Ovary (tissue), 9 donors: Measurements from ENCODE around the gene NCKAP1. TPM values are rescaled to one million over a fixed set of nuclear protein-coding genes. Genes with fewer than 3 reads are reported as not detected.
"Not testable (repeated sequence)": the region's sequence is repeated elsewhere in the genome, so short reads cannot be mapped to it uniquely, and the experiment has no call there.

ENCODE experiments used
- DNase-seq, 5 donors: peaks; one replicate each; pipeline ENCODE4 v3.0.0-alpha.2; 2019 to 2020
- H3K27ac ChIP-seq, 2 donors: fragments of 200-600 bp; one replicate each; pipeline versions ENCODE4 v1.5.1 to v1.8.0; 2019 to 2022
- H3K27me3 ChIP-seq: fragments of 200-600 bp; one replicate; pipeline ENCODE4 v1.8.0; 2022
- H3K36me3 ChIP-seq: fragments of 200-600 bp; sonication (generic); one replicate; pipeline ENCODE4 v1.5.1; 2019
- H3K4me1 ChIP-seq: one replicate; pipeline ENCODE4 v1.8.1; 2013; ENCODE audit warnings: mild to moderate bottlenecking, moderate library complexity; ENCODE audit not compliant: insufficient read depth
- H3K4me3 ChIP-seq: fragments of 200-600 bp; sonication (generic); one replicate; pipeline ENCODE4 v1.5.1; 2017
- H3K9me3 ChIP-seq, 2 donors: fragments of 200-600 bp in 1 of 2; sonication (generic) in 1 of 2; one replicate each; pipeline versions ENCODE4 v1.5.1 to v1.8.1; 2013 to 2019; ENCODE audit warnings: mild to moderate bottlenecking in 1 of 2, moderate library complexity in 1 of 2
- CTCF ChIP-seq, 3 donors: fragments of 450-650 bp in 2 of 3; fragments of 200-600 bp in 1 of 3; IDR thresholded peaks; one replicate each; pipeline versions ENCODE4 v1.5.1 to v1.8.0; 2016 to 2022; ENCODE audit warnings: antibody characterized with exemption in 3 of 3, mild to moderate bottlenecking in 1 of 3
- EP300 ChIP-seq: sonication (generic); formaldehyde crosslinking; IDR thresholded peaks from one replicate; pipeline ENCODE4 v1.6.1; 2017; ENCODE audit warnings: antibody characterized with exemption
- POLR2A ChIP-seq: fragments of 450-650 bp; IDR thresholded peaks from one replicate; pipeline ENCODE4 v1.6.1; 2017; ENCODE audit warnings: antibody characterized with exemption, mild to moderate bottlenecking, moderate library complexity
- WGBS, 3 donors: extraction: QIAGEN DNeasy Blood & Tissue Kit in 1 of 3; methylation state at CpG; one replicate each; pipeline versions ENCODE4 v1.1.5 to v1.1.7; 2013 to 2017; 5-methylcytosine and 5-hydroxymethylcytosine counted together
- intact Hi-C, 4 donors: fragments of 100-400 bp; cut with DNase I; formaldehyde crosslinking; loops; one replicate each; pipeline versions ENCODE4 v1.11.0 to v1.15.1; 2022 to 2023
- polyA plus RNA-seq, 2 donors: library from polyadenylated mRNA; stranded (reverse); fragments of 200-250 nt in 1 of 2; fragments of 350-450 nt in 1 of 2; fragmentation: Illumina TruSeq in 1 of 2; extraction: RNeasy Lipid Tissue Mini Kit (QIAGEN cat#74804) in 1 of 2; gene quantifications; one replicate each; pipeline ENCODE4 v1.2.3, GENCODE V29; 2013 to 2014
- total RNA-seq, 7 donors: library from RNA; depleted of rRNA in 2 of 7; stranded (reverse); fragments of >200 nt in 2 of 7; fragmentation: NEBNext Ultra II Directional in 3 of 7; extraction: Animal tissue kit (Norgen Biotek cat#: 25700) in 3 of 7; gene quantifications; one replicate each; pipeline versions ENCODE4 v1.1.0 to v1.2.4, GENCODE V29; 2016 to 2023
- donor health status: DM: no; HTN: no; CAD: no; lungs with moderate emphysema.
- donor health status: DM: no; HTN: no; CAD: no.
- donor health status: Bipolar disorder and iron deficiency.
- donor health status: DM: yes; HTN: yes; CAD: no.
- donor health status: DM: no; HTN: no; CAD: no.
- donor health status: DM: yes; HTN: yes; CAD: no.

NCKAP1 gene
- total and polyA plus RNA-seq, 9 donors, result 59.9 to 122 (median 100) TPM

GRCh38 chr2:182890305-182890704 lies 148.0 kb downstream of the NCKAP1 start:
- no peak for TF ChIP-seq POLR2A
- no peak for TF ChIP-seq EP300
- TF ChIP-seq CTCF (IDR thresholded peaks at IDR 0.05), result no peak
- no peak overlapping the region for H3K27ac ChIP-seq
- intact Hi-C loops, result no loop called here
- WGBS, 3 donors, result 68 to 82% (median 82%) methylated on average over 7 of the region's 7 CpGs
- H3K4me3 ChIP-seq, result no peak overlapping the region
- H3K36me3 ChIP-seq, result no peaks in the 10 kb centered on the region
- no peaks in the 10 kb centered on the region for H3K27me3 ChIP-seq
- DNase-seq, result no peak
- no peaks in the 10 kb centered on the region for H3K4me1 ChIP-seq
- no peaks in the 10 kb centered on the region for H3K9me3 ChIP-seq

GRCh38 chr2:182887753-182888415 lies 150.4 kb downstream of the NCKAP1 start:
- H3K27ac ChIP-seq, result no peak overlapping the region
- no peaks in the 10 kb centered on the region for H3K27me3 ChIP-seq
- TF ChIP-seq POLR2A (no peak), EP300 (no peak)
- no peaks in the 10 kb centered on the region for H3K4me1 ChIP-seq
- no peak for DNase-seq
- no peak overlapping the region for H3K4me3 ChIP-seq
- H3K9me3 ChIP-seq, result no peaks in the 10 kb centered on the region
- H3K36me3 ChIP-seq, result no peaks in the 10 kb centered on the region
- WGBS, 3 donors, result 90 to 94% (median 94%) methylated on average over 4 of the region's 4 CpGs
- intact Hi-C loops, result no loop called here

- WGBS, 3 donors, result 60 to 65% (median 62%) methylated on average over 6 of the region's 6 CpGs
- no peak for DNase-seq
- Histone ChIP-seq H3K9me3 (no peaks in the 10 kb centered on the region), H3K4me3 (no peak overlapping the region), H3K27me3 (no peaks in the 10 kb centered on the region), H3K27ac (no peak overlapping the region), H3K36me3 (no peaks in the 10 kb centered on the region), H3K4me1 (no peaks in the 10 kb centered on the region)
- TF ChIP-seq POLR2A (no peak), CTCF (IDR thresholded peaks at IDR 0.05) (no peak), EP300 (no peak)
- intact Hi-C loops, result no loop called here
Measured at GRCh38 chr2:182887093-182887492, 151.2 kb downstream of the NCKAP1 start.

- no peak for DNase-seq
- TF ChIP-seq CTCF (IDR thresholded peaks at IDR 0.05) (no peak), POLR2A (no peak), EP300 (no peak)
- Histone ChIP-seq H3K9me3 (no peaks in the 10 kb centered on the region), H3K27me3 (no peaks in the 10 kb centered on the region), H3K27ac (no peak overlapping the region), H3K36me3 (no peaks in the 10 kb centered on the region), H3K4me1 (no peaks in the 10 kb centered on the region), H3K4me3 (no peak overlapping the region)
- intact Hi-C loops, result no loop called here
- 94 to 96% (median 94%) methylated on average over 1 of the region's 1 CpG for WGBS, 3 donors
Measured at GRCh38 chr2:182885771-182886170, 152.5 kb downstream of the NCKAP1 start.

- Histone ChIP-seq H3K4me3 (no peak overlapping the region), H3K9me3 (no peaks in the 10 kb centered on the region), H3K4me1 (no peaks in the 10 kb centered on the region), H3K27ac (no peak overlapping the region), H3K36me3 (no peaks in the 10 kb centered on the region), H3K27me3 (no peaks in the 10 kb centered on the region)
- intact Hi-C loops, result no loop called here
- no peak for TF ChIP-seq POLR2A
- TF ChIP-seq CTCF (IDR thresholded peaks at IDR 0.05), result no peak
- no peak for TF ChIP-seq EP300
- 59 to 67% (median 64%) methylated on average over 2 of the region's 2 CpGs for WGBS, 3 donors
- DNase-seq, result no peak
Measured at GRCh38 chr2:182883451-182883850, 154.8 kb downstream of the NCKAP1 start.

- H3K9me3 ChIP-seq, DNase-seq, intact Hi-C loops, H3K27me3 ChIP-seq, H3K27ac ChIP-seq, H3K36me3 ChIP-seq, H3K4me1 ChIP-seq, H3K4me3 ChIP-seq: not testable (repeated sequence)
- WGBS, 3 donors, result 84 to 94% (median 92%) methylated on average over 1 of the region's 1 CpG
Measured at GRCh38 chr2:182880100-182880499, 158.2 kb downstream of the NCKAP1 start.

- H3K4me1 ChIP-seq, DNase-seq, H3K4me3 ChIP-seq, H3K9me3 ChIP-seq, H3K27me3 ChIP-seq, H3K27ac ChIP-seq, H3K36me3 ChIP-seq, intact Hi-C loops: not testable (repeated sequence)
- 95 to 97% (median 95%) methylated on average over 1 of the region's 1 CpG for WGBS, 3 donors
Measured at GRCh38 chr2:182876653-182877052, 161.6 kb downstream of the NCKAP1 start.
